GM12878 (cell line): Measurements from ENCODE around the gene SPI1. TPM values are rescaled to one million over a fixed set of nuclear protein-coding genes. Genes with fewer than 3 reads are reported as not detected.

Experiments used
- ATAC-seq: fragments of 200-7000 bp; cut with Tn5 transposase; 3 replicates; pipeline ENCODE4 v1.9.1; 2020; ENCODE audit warnings: mild to moderate bottlenecking, moderate library complexity
- BruUV-seq: library from RNA; stranded (reverse); fragments of 400-500 nt; replicated peaks from 2 replicates; lab custom pipeline; 2021; lab: Mats Ljungman, UMichigan
- CTCF ChIA-PET: fragments of 300-600 bp; sonication (Branson Sonifier 250); formaldehyde crosslinking; extraction: SDS; loops from one replicate; lab custom pipeline; 2021; ENCODE audit warnings: inconsistent platforms; lab: Yijun Ruan, JAX
- POLR2A ChIA-PET: fragments of 350-600 bp; formaldehyde crosslinking; extraction: SDS; loops from one replicate; lab custom pipeline; 2021; ENCODE audit warnings: inconsistent platforms; lab: Charles Lee
- RAD21 ChIA-PET: fragments of 300-600 bp; sonication (Branson Sonifier 250); formaldehyde crosslinking; loops from one replicate; lab custom pipeline; 2023; ENCODE audit warnings: antibody characterized with exemption; ENCODE audit not compliant: unreplicated experiment; lab: Charles Lee
- SMC1A ChIA-PET: fragments of 300-600 bp; sonication (Branson Sonifier 250); formaldehyde crosslinking; loops from one replicate; lab custom pipeline; 2023; ENCODE audit not compliant: unreplicated experiment, uncharacterized antibody; lab: Charles Lee
- DNase-seq: peaks from one replicate; pipeline ENCODE4 v3.0.0-alpha.2; 2011; ENCODE audit warnings: low read depth, low spot score
- FAIRE-seq: peaks from 3 replicates; lab custom pipeline; 2011; peaks lifted over from hg19 to GRCh38; lab: Jason Lieb, UNC
- H2AFZ ChIP-seq: 2 replicates; pipeline ENCODE4 v1.6.0; 2011; ENCODE audit warnings: low read depth, low read length, control low read depth; ENCODE audit not compliant: control insufficient read depth
- H3K27ac ChIP-seq: 2 replicates; pipeline ENCODE4 v1.5.1; 2011; ENCODE audit warnings: control low read depth; ENCODE audit not compliant: control insufficient read depth, insufficient read depth
- H3K27me3 ChIP-seq, 2 experiments: replicated peaks in 1 of 2; 2 replicates each; pipeline versions ENCODE4 v1.6.0 to v1.6.1; 2011; ENCODE audit warnings: low read length in 1 of 2; ENCODE audit not compliant: control insufficient read depth in 2 of 2, insufficient read depth in 2 of 2
- H3K36me3 ChIP-seq, 2 experiments: 2 replicates each; pipeline ENCODE4 v1.5.1; 2011; ENCODE audit warnings: low read length in 1 of 2; ENCODE audit not compliant: control insufficient read depth in 2 of 2, insufficient read depth in 2 of 2
- H3K4me1 ChIP-seq: 2 replicates; pipeline ENCODE4 v1.6.1; 2011; ENCODE audit warnings: mild to moderate bottlenecking, low read length, moderate library complexity, mixed read lengths; ENCODE audit not compliant: control insufficient read depth, insufficient read depth
- H3K4me2 ChIP-seq: 2 replicates; pipeline ENCODE4 v1.6.0; 2011; ENCODE audit warnings: control low read depth; ENCODE audit not compliant: control insufficient read depth, insufficient read depth
- H3K4me3 ChIP-seq: fragments of 200-600 bp; sonication (generic); 2 replicates; pipeline ENCODE4 v1.5.1; 2016
- H3K79me2 ChIP-seq: 2 replicates; pipeline ENCODE4 v1.6.0; 2011; ENCODE audit warnings: low read length; ENCODE audit not compliant: control insufficient read depth, insufficient read depth
- H3K9ac ChIP-seq: 2 replicates; pipeline ENCODE4 v1.8.0; 2011; ENCODE audit warnings: low read length, control low read depth, mixed read lengths; ENCODE audit not compliant: control insufficient read depth, insufficient read depth
- H3K9me3 ChIP-seq: replicated peaks from 3 replicates; pipeline ENCODE4 v1.5.1; 2011; ENCODE audit warnings: mild to moderate bottlenecking, low read length; ENCODE audit not compliant: control insufficient read depth, insufficient read depth
- H4K20me1 ChIP-seq: 2 replicates; pipeline ENCODE4 v1.6.0; 2011; ENCODE audit not compliant: control insufficient read depth, insufficient read depth
- HDAC6 ChIP-seq: fragments of 200-600 bp; sonication (generic); IDR thresholded peaks from one replicate; pipeline ENCODE4 v1.8.0; 2017; ENCODE audit warnings: antibody characterized with exemption; ENCODE audit not compliant: unreplicated experiment
- LARP7 ChIP-seq: fragments of 450-650 bp; IDR thresholded peaks from 2 replicates; pipeline ENCODE4 v1.6.1; 2017; ENCODE audit warnings: mild to moderate bottlenecking
- MEF2A ChIP-seq: IDR thresholded peaks from 2 replicates; pipeline ENCODE4 v1.6.1; 2011; ENCODE audit warnings: low read depth, mild to moderate bottlenecking, low read length, moderate library complexity; ENCODE audit not compliant: insufficient read depth
- MYC ChIP-seq: IDR thresholded peaks from 2 replicates; pipeline ENCODE4 v1.6.1; 2011; ENCODE audit warnings: mild to moderate bottlenecking, low read length, moderate library complexity, inconsistent platforms; ENCODE audit not compliant: insufficient read depth, insufficient replicate concordance, insufficient read length, severe bottlenecking
- PBX3 ChIP-seq: IDR thresholded peaks from 2 replicates; pipeline ENCODE4 v1.6.1; 2011; ENCODE audit warnings: mild to moderate bottlenecking, low read depth, low read length, moderate library complexity; ENCODE audit not compliant: insufficient replicate concordance
- SIX5 ChIP-seq: IDR thresholded peaks from 2 replicates; pipeline ENCODE4 v1.6.1; 2011; ENCODE audit warnings: mild to moderate bottlenecking, low read depth, low read length, moderate library complexity; ENCODE audit not compliant: severe bottlenecking
- SMAD1 ChIP-seq: fragments of 450-650 bp; IDR thresholded peaks from 2 replicates; pipeline ENCODE4 v1.6.1; 2018; ENCODE audit warnings: mild to moderate bottlenecking, low read depth; ENCODE audit not compliant: partially characterized antibody
- SMAD5 ChIP-seq: IDR thresholded peaks from 2 replicates; pipeline ENCODE4 v1.6.1; 2016; ENCODE audit warnings: antibody characterized with exemption, low read depth
- SPI1 ChIP-seq: IDR thresholded peaks from 2 replicates; pipeline ENCODE4 v1.6.1; 2011; ENCODE audit warnings: low read depth, mild to moderate bottlenecking, low read length, moderate library complexity, borderline replicate concordance; ENCODE audit not compliant: insufficient read depth
- SUZ12 ChIP-seq: fragments of 200-600 bp; sonication (generic); IDR thresholded peaks from one replicate; pipeline ENCODE4 v1.6.1; 2018; ENCODE audit warnings: antibody characterized with exemption, mild to moderate bottlenecking; ENCODE audit not compliant: unreplicated experiment
- ZBTB33 ChIP-seq: fragments of 450-650 bp; IDR thresholded peaks from 2 replicates; pipeline ENCODE4 v1.6.1; 2017; ENCODE audit warnings: mild to moderate bottlenecking
- WGBS: methylation state at CpG from one replicate; pipeline ENCODE4 v1.1.6; 2016; ENCODE audit warnings: low lambda C conversion rate; ENCODE audit not compliant: insufficient replicate concordance, insufficient coverage; ENCODE audit errors: missing lambda C conversion rate; 5-methylcytosine and 5-hydroxymethylcytosine counted together
- in situ Hi-C: fragments of 300-500 bp; cut with MboI; formaldehyde crosslinking; loops from 9 replicates; pipeline ENCODE4 v1.14.3; 2018; ENCODE audit warnings: mixed read lengths
- intact Hi-C: fragments of 100-400 bp; cut with micrococcal nuclease; formaldehyde crosslinking; loops from one replicate; pipeline ENCODE4 v1.14.2; 2022; ENCODE audit not compliant: unreplicated experiment
- polyA plus RNA-seq, 11 experiments: library from polyadenylated mRNA; depleted of rRNA in 4 of 11; unstranded in 6 of 11; stranded (reverse) in 5 of 11; fragments of >200 nt; fragmentation: Nextera tagmentation in 4 of 11; fragmentation: Illumina TruSeq in 1 of 11; extraction: Ambion mirVana in 4 of 11; extraction: Trizol in 1 of 11; gene quantifications; 1 replicate in 1 of 11; 2 replicates in 10 of 11; pipeline versions ENCODE4 v1.2.1 to v1.2.3, GENCODE V29; 2011 to 2016; ENCODE audit warnings: inconsistent platforms in 2 of 11, missing spikeins in 2 of 11, low read depth in 1 of 11
- total RNA-seq, 4 experiments: library from RNA; depleted of rRNA in 3 of 4; stranded (reverse); fragments of >200 nt in 3 of 4; fragmentation: Illumina TruSeq in 1 of 4; extraction: Trizol in 1 of 4; gene quantifications; 2 replicates each; pipeline versions ENCODE4 v1.2.1 to v1.2.3, GENCODE V29; 2013 to 2021
- TF ChIP-seq, protein P1 (sequence below): fragments of 450-650 bp; IDR thresholded peaks from 2 replicates; pipeline ENCODE4 v1.6.1; 2017; ENCODE audit warnings: antibody characterized with exemption, mild to moderate bottlenecking, moderate library complexity
- TF ChIP-seq, protein P2 (sequence below): fragments of 450-650 bp; IDR thresholded peaks from 2 replicates; pipeline ENCODE4 v1.6.1; 2017; ENCODE audit warnings: low read depth, mild to moderate bottlenecking, moderate library complexity

The SPI1 gene
- total and polyA plus RNA-seq, 10 of the 15 experiments (the other 5 are each of a cell fraction or from before 2014, with no cell fraction given): 0.05 to 31.1 (median 9.7) TPM

DNA sequence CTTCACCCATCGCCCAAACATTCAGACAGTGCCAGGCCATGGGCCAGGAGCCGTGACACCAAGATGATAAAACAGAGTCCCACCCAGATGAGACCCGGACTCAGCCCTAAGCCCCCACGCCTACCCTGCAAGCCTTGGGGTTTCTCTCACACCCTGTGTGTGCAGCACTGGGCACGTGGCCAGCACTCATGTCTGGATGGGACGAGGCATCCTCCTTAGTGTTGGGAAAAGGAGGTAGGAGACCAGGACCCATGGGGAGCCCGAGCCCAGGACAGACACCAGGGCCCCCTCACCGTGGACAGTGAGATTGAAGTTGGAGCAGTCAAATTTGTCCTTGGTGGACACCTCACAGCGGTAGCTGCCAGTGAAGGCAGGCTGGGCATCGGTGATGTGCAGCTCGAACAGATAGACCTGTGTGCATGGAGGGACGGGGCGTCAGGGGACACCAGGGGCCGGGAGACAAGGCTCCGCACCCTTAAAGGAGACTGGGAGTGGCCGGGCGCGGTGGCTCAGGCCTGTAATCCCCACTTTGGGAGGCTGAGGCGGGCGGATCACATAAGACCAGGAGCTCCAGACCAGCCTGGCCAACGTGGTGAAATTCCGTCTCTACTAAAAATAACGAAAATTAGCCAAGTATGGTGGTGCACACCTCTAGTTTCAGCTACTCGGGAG lies 30.1 kb downstream of the SPI1 start:
- intact Hi-C loops: loop anchor here (5.0 kb wide), 1 partner anchor 171 kb away; the partner anchor contains the start of gene ARFGAP2
- RAD21 ChIA-PET: no interaction called here
- Histone ChIP-seq H3K4me1 (no peaks in the 10 kb centered on the region), H3K79me2 (no peaks in the 10 kb centered on the region), H3K9ac (no peak overlapping the region), H3K9me3 (no peaks in the 10 kb centered on the region), H3K27me3 (no peaks in the 10 kb centered on the region; a peak in 1 of 4 replicates), H2AFZ (no peak overlapping the region), H4K20me1 (no peaks in the 10 kb centered on the region), H3K4me2 (no peak overlapping the region), H3K27ac (no peak overlapping the region), H3K36me3 (no peaks in the 10 kb centered on the region), H3K4me3 (no peak overlapping the region)
- CTCF ChIA-PET: interaction anchor here (0.6 to 1.4 kb wide), 2 partner anchors 54 to 170 kb away, joined by 3 read pairs; no protein-coding TSS in a partner anchor
- BruUV-seq: no TSS peak
- 54% methylated on average over 24 of the region's 24 CpGs for WGBS
- in situ Hi-C loops: no loop called here
- SMC1A ChIA-PET: interaction anchor here (1.0 kb wide), 1 partner anchor 18 kb away, joined by 3 read pairs; no protein-coding TSS in a partner anchor
- no peak for DNase-seq
- FAIRE-seq: no peak
- no peak for ATAC-seq
- POLR2A ChIA-PET: no interaction called here
- no peak for TF ChIP-seq SIX5
- TF ChIP-seq SMAD5: no peak
- no peak for TF ChIP-seq MEF2A
- TF ChIP-seq SUZ12: no peak
- no peak for TF ChIP-seq SPI1
- no peak for TF ChIP-seq MYC
- TF ChIP-seq, protein P1, sequence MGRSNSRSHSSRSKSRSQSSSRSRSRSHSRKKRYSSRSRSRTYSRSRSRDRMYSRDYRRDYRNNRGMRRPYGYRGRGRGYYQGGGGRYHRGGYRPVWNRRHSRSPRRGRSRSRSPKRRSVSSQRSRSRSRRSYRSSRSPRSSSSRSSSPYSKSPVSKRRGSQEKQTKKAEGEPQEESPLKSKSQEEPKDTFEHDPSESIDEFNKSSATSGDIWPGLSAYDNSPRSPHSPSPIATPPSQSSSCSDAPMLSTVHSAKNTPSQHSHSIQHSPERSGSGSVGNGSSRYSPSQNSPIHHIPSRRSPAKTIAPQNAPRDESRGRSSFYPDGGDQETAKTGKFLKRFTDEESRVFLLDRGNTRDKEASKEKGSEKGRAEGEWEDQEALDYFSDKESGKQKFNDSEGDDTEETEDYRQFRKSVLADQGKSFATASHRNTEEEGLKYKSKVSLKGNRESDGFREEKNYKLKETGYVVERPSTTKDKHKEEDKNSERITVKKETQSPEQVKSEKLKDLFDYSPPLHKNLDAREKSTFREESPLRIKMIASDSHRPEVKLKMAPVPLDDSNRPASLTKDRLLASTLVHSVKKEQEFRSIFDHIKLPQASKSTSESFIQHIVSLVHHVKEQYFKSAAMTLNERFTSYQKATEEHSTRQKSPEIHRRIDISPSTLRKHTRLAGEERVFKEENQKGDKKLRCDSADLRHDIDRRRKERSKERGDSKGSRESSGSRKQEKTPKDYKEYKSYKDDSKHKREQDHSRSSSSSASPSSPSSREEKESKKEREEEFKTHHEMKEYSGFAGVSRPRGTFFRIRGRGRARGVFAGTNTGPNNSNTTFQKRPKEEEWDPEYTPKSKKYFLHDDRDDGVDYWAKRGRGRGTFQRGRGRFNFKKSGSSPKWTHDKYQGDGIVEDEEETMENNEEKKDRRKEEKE: no peak
- no peak for TF ChIP-seq PBX3
- TF ChIP-seq HDAC6: no peak
- no peak for TF ChIP-seq LARP7
- TF ChIP-seq, protein P2, sequence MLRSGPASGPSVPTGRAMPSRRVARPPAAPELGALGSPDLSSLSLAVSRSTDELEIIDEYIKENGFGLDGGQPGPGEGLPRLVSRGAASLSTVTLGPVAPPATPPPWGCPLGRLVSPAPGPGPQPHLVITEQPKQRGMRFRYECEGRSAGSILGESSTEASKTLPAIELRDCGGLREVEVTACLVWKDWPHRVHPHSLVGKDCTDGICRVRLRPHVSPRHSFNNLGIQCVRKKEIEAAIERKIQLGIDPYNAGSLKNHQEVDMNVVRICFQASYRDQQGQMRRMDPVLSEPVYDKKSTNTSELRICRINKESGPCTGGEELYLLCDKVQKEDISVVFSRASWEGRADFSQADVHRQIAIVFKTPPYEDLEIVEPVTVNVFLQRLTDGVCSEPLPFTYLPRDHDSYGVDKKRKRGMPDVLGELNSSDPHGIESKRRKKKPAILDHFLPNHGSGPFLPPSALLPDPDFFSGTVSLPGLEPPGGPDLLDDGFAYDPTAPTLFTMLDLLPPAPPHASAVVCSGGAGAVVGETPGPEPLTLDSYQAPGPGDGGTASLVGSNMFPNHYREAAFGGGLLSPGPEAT: no peak
- TF ChIP-seq SMAD1: no peak
- TF ChIP-seq ZBTB33: no peak
